ENCODE results near the gene ATP9B.

Gene ATP9B

GRCh38 chr18:79246309-79247108, 177.3 kb downstream of the ATP9B start:
- no peaks in the 10 kb centered on the region for H3K27me3 ChIP-seq (replicated peaks; ENCODE audit: control insufficient read depth, insufficient read depth, low read length)
- TF ChIP-seq CTCF (IDR thresholded peaks at IDR 0.05; ENCODE audit: insufficient read depth, low read length, poor library complexity, severe bottlenecking): peak; percentile 72
- DNase-seq (ENCODE audit: extremely low read depth, insufficient read length): peak; percentile 82
- H3K36me3 ChIP-seq (ENCODE audit: control insufficient read depth, insufficient read depth, low read length): no peaks in the 10 kb centered on the region
- H3K4me3 ChIP-seq (replicated peaks; ENCODE audit: low read depth, low read length): no peak overlapping the region

- H3K27me3 ChIP-seq (replicated peaks; ENCODE audit: control insufficient read depth, insufficient read depth, low read length): no peaks in the 10 kb centered on the region
- no peak for DNase-seq (ENCODE audit: extremely low read depth, insufficient read length)
- no peak overlapping the region for H3K4me3 ChIP-seq (replicated peaks; ENCODE audit: low read depth, low read length)
- H3K36me3 ChIP-seq (ENCODE audit: control insufficient read depth, insufficient read depth, low read length): no peaks in the 10 kb centered on the region
- no peak for TF ChIP-seq CTCF (IDR thresholded peaks at IDR 0.05; ENCODE audit: insufficient read depth, low read length, poor library complexity, severe bottlenecking)
Observed at GRCh38 chr18:79248495-79249060, 179.4 kb downstream of the ATP9B start.

GRCh38 chr18:79250301-79250981, 181.2 kb downstream of the ATP9B start:
- Histone ChIP-seq H3K27me3 (replicated peaks; ENCODE audit: control insufficient read depth, insufficient read depth, low read length) (no peaks in the 10 kb centered on the region), H3K4me3 (replicated peaks; ENCODE audit: low read depth, low read length) (no peak overlapping the region), H3K36me3 (ENCODE audit: control insufficient read depth, insufficient read depth, low read length) (peaks cover 2% of the 10 kb centered on the region; the same call in 1 of the 2 replicates)
- no peak for DNase-seq (ENCODE audit: extremely low read depth, insufficient read length)
- TF ChIP-seq CTCF (IDR thresholded peaks at IDR 0.05; ENCODE audit: insufficient read depth, low read length, poor library complexity, severe bottlenecking): no peak

DNA sequence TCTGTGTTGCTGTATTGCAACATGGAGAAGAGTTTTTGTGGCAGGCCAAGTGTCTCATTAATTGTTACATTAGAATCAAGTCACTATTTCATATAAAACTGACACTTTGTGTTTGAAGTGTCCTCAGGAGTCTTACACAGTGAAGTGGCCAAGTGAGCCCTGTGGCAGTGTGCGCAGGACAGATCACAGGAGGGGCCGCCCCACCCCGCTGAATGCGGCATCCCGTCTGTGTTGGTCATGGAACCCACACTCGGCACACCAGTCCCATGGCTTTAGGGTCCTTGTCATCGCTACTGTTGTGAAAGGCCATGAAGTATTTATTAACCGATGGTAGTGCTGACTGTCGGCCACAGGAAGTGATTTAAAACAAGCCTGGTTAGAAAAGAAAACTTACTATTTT, 181.8 kb downstream of the ATP9B start:
- Histone ChIP-seq H3K36me3 (ENCODE audit: control insufficient read depth, insufficient read depth, low read length) (peaks cover 2% of the 10 kb centered on the region; the same call in 1 of the 2 replicates), H3K27me3 (replicated peaks; ENCODE audit: control insufficient read depth, insufficient read depth, low read length) (no peaks in the 10 kb centered on the region), H3K4me3 (replicated peaks; ENCODE audit: low read depth, low read length) (no peak overlapping the region)
- no peak for TF ChIP-seq CTCF (IDR thresholded peaks at IDR 0.05; ENCODE audit: insufficient read depth, low read length, poor library complexity, severe bottlenecking)
- no peak for DNase-seq (ENCODE audit: extremely low read depth, insufficient read length)

DNA sequence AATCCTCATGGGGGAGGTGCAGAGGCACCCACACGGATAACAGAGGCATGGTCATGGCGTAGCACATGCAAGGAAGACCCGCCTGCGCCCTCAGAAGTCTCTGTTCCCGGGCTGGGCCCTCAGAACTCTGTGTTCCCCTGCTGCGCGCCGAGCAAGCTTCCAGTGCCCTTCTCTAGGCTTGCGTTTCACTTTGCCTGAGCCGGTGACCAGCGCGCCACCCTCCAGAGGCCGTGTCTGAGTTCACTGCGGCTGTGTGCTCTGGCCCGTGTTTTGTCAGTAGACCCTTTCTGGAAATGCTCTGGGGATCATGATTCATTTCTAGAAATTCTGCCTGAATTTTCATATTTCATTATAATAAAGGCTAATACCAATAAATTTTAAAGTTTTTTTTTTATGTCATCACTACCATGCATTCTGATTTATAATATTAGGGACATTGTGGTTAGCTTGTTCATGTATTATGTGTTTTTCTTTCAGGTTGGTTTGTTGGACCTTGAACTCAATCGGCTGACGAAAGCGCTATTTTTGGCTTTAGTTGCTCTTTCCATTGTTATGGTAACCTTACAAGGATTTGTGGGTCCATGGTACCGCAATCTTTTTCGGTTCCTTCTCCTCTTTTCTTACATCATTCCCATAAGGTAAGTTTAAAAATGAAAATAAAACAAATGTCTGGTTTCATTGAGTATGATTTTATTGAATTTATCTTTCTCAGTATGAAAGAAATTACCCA, 183.9 kb downstream of the ATP9B start:
- DNase-seq (ENCODE audit: extremely low read depth, insufficient read length): no peak
- no peaks in the 10 kb centered on the region for H3K27me3 ChIP-seq (replicated peaks; ENCODE audit: control insufficient read depth, insufficient read depth, low read length)
- no peak for TF ChIP-seq CTCF (IDR thresholded peaks at IDR 0.05; ENCODE audit: insufficient read depth, low read length, poor library complexity, severe bottlenecking)
- H3K36me3 ChIP-seq (ENCODE audit: control insufficient read depth, insufficient read depth, low read length): peaks cover 2% of the 10 kb centered on the region; the same call in 1 of the 2 replicates
- 0 out of 2 replicates have a peak overlapping the region, but pooled peaks have one; percentile 12 for H3K4me3 ChIP-seq (replicated peaks; ENCODE audit: low read depth, low read length)

Data from GM06990 (cell line).